AG09319 (cell line): ENCODE measurements around the gene SLC17A8.
"Not testable (repeated sequence)": the region's sequence is repeated elsewhere in the genome, so short reads cannot be mapped to it uniquely, and the experiment has no call there.

Experiments used
- DNase-seq: peaks from one replicate; pipeline ENCODE4 v3.0.0-alpha.2; 2010; ENCODE audit warnings: low read depth; ENCODE audit errors: extremely low read depth
- CTCF ChIP-seq: IDR thresholded peaks from 2 replicates; pipeline ENCODE4 v1.5.1; 2011; ENCODE audit warnings: low read depth, mild to moderate bottlenecking, inconsistent platforms, low read length, moderate library complexity

SLC17A8 gene

GRCh38 chr12:100356644-100357223 is at the start of gene SLC17A8:
Gene SLC17A8, plus strand, starts transcription at chr12:100357074. Its CDS starts 318 bp downstream, at chr12:100357392.
- DNase-seq, result no peak
- TF ChIP-seq CTCF, result no peak

- DNase-seq, result not testable (repeated sequence)
Measured at GRCh38 chr12:100308138-100308537, 48.7 kb upstream of the SLC17A8 start.

GRCh38 chr12:100311317-100311716 is 45.6 kb upstream of the SLC17A8 start:
- no peak for DNase-seq
- no peak for TF ChIP-seq CTCF

- DNase-seq, result no peak
- TF ChIP-seq CTCF, result no peak
Measured at GRCh38 chr12:100317371-100317770, 39.5 kb upstream of the SLC17A8 start.

- no peak for TF ChIP-seq CTCF
- DNase-seq, result no peak
Measured at GRCh38 chr12:100324498-100324897, 32.4 kb upstream of the SLC17A8 start.

GRCh38 chr12:100326208-100326607 is 30.7 kb upstream of the SLC17A8 start:
- no peak for DNase-seq
- TF ChIP-seq CTCF, result no peak

GRCh38 chr12:100329800-100330199 is 27.1 kb upstream of the SLC17A8 start:
- DNase-seq, result no peak
- TF ChIP-seq CTCF, result no peak

GRCh38 chr12:100331871-100332270 is 25.0 kb upstream of the SLC17A8 start:
- DNase-seq, result no peak

More at GRCh38 chr12:100331871-100332270, 25.0 kb upstream of the SLC17A8 start:
- no peak for TF ChIP-seq CTCF
